Measurements from ENCODE around the gene LRMDA.
"Not testable (repeated sequence)": the region's sequence is repeated elsewhere in the genome, so short reads cannot be mapped to it uniquely, and the experiment has no call there.

LRMDA gene

GRCh38 chr10:76553263-76554032 is 1122.0 kb downstream of the LRMDA start:
- no peak for DNase-seq

- no peak for DNase-seq
Observed at GRCh38 chr10:76554033-76554408, 1122.6 kb downstream of the LRMDA start.

GRCh38 chr10:76554478-76554877 is 1123.1 kb downstream of the LRMDA start:
- DNase-seq: no peak

GRCh38 chr10:76555067-76555670 is 1123.7 kb downstream of the LRMDA start:
- no peak for DNase-seq

DNA sequence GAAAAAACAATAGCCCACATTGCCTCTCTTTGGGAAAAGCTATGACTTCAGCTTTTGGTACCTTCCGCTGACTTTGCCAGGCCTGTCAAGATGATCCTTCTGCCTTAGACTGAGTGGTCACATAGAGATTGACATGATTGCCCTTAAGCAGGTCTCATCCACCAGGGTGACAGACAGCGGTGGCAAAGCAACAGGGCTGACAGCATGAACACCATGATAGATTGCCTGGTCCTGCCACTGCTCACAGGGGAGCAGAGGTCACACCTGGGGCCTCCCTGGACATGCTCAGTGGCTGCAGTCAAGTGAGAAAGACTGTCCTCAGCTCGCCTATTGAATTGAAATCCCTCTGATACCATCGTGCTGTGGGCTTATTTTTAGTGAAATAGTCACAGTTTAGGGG is 1125.9 kb downstream of the LRMDA start:
- no peak for DNase-seq

DNA sequence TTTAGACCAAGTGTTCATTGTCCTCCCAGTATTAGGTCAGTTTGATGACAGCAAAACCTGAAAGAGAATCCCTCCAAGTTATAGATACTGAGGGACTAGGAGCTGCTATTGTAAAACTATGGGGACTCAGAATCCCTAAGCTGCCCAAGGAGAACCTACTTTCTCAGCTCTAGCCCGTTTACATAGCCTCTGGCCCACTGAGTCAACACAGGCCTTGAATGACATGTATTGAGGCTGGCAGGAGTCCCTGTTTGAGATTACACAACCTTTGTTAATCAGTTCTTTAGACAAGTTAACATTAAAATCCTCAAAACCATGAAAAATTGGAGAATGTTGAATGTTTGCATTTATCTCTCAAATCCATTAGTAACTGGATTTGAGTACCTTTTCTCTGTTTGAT is 1127.2 kb downstream of the LRMDA start:
- no peak for DNase-seq

- no peak for DNase-seq
Observed at GRCh38 chr10:76558996-76559891, 1127.8 kb downstream of the LRMDA start.

GRCh38 chr10:76559892-76560220 is 1128.4 kb downstream of the LRMDA start:
- DNase-seq: no peak

DNA sequence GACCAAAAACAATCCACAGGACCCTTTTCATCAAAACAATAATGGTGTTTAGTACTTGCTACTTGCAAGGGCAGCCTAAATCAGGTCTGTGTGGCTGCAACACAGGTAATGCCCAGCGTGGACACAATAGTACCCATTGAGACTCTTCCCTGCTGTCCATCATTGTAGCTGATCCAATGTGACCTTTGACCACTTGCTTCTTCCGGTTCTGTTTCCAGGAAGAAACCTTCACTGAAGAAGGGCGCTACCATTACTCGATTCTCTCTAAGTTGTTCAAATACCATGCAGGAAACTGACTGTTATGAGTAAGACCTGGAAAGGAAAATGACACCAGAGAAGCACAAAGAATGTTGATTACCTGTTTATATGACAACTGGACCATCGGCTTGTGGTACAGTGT is 1128.9 kb downstream of the LRMDA start:
- no peak for DNase-seq

GRCh38 chr10:76563286-76563685 is 1131.9 kb downstream of the LRMDA start:
- DNase-seq: no peak

- DNase-seq: no peak
Observed at GRCh38 chr10:76572021-76572420, 1140.6 kb downstream of the LRMDA start.

DNA sequence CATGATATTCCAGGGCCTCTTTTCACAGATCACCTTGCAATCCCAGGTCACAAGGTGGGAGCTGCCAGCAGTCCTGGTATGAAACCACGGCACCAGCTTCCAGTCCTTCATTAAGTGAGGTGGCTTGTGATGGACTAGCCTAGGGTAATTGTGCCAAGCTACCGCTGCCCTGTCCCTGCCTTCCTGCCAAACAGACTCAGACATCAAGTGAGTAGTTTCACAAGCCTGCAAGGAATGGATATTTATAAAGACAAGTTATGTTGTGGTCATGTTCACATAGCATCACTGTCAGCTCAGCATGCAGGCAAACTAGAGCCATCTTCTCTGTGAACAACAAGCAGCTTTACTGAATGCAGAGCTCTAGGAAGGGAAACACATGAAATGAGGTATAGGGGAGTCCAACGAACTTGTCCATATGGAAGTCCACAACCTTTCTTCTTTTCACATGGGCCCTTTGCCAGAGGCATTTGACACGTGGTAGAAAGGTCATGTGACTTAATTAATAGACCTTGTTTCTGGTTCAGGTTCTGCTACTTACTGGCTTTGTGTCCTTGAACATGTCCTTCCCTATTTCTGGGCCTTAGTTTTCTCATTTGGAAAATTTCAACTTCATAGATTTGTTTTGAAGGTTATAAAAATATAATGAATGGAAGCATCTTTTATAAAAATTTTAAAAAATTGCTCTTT is 1145.0 kb downstream of the LRMDA start:
- DNase-seq: no peak

DNA sequence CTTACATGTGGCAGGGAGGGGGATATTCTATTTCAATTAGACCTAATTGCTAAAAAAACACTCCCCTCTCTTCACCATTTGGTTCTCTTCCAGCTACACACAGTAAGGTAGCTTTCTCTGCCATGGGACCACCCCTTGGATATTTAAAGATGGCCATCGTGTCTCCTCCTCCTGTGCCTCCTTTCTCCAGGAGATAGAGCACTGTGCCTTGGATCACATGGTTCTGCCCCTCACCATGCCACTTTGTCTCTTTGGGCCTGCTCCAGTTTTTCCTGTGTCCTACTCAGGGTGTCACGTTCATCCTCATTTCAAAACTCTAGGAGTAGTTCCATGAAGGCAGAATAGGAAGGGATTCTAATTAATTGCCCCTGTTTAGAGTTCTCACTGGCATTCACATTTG is 1146.0 kb downstream of the LRMDA start:
- no peak for DNase-seq

GRCh38 chr10:76581506-76582256 is 1150.3 kb downstream of the LRMDA start:
- DNase-seq: no peak

DNA sequence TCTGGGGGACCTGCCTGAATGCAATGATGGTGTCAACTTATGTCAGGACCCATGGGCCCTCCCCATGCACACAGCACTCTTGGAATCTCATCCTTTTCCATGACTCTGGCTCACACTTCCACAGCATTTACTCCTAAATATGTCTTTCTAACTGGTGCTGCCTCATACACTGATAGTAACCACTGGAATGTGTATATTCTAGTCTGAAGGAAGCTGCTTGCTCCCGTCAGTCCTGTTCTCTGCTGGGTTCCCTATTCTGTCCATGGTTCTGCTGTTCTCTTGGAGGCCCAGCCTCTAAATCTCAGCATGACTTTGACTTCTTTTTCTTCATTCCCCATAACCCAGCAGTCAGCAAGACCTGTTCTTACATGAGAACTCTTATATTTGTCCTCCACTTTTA is 1151.1 kb downstream of the LRMDA start:
- DNase-seq: no peak

- DNase-seq: no peak
Observed at GRCh38 chr10:76583711-76584161, 1152.3 kb downstream of the LRMDA start.

DNA sequence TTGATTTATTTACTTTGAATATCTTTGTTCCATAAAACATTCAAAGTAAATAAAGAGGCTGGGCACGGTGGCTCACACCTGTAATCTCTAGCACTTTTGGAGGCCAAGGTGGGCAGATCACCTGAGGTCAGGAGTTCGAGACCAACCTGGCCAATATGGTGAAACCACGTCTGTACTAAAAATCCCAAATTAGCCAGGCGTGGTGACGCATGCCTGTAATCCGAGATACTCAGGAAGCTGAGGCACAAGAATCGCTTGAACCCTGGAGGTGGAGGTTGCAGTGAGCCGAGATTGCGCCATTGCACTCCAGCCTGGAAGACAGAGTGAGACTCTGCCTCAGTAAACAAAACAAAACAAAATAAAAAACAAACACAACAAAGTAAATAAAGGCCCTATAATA is 1153.0 kb downstream of the LRMDA start:
- DNase-seq: not testable (repeated sequence)

All from activated naive CD4-positive, alpha-beta T cell (primary cell).